ENCODE measurements around the gene PRPF40A. TPM values are rescaled to one million over a fixed set of nuclear protein-coding genes. Genes with fewer than 3 reads are reported as not detected.

Gene PRPF40A
- total RNA-seq, 2 donors from 2014 or later, result 190 to 222 TPM

DNA sequence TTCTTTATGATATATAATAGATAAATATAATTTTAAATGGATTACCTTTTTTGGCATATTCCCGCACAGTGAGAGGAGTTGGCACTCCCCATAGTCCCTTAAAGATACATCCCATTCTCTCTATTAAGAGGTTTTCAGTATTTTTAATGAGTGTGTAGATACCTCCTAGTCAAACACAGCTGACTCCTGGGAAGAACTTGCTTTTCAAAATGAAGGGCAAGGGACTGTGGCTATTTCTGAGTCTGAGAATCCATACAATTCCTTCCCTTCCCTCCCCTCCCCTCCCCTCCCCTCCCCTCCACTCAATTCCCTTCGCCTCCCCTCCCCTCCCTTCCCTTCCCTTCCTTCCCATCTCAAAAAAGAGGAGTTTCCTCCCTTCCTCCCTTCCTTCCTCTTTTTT lies 93.5 kb downstream of the PRPF40A start:
- WGBS, 2 experiments (ENCODE audit: insufficient coverage in 1 of 2, insufficient read length in 1 of 2), result no CpG with 5 or more reads among the region's 2 CpGs

DNA sequence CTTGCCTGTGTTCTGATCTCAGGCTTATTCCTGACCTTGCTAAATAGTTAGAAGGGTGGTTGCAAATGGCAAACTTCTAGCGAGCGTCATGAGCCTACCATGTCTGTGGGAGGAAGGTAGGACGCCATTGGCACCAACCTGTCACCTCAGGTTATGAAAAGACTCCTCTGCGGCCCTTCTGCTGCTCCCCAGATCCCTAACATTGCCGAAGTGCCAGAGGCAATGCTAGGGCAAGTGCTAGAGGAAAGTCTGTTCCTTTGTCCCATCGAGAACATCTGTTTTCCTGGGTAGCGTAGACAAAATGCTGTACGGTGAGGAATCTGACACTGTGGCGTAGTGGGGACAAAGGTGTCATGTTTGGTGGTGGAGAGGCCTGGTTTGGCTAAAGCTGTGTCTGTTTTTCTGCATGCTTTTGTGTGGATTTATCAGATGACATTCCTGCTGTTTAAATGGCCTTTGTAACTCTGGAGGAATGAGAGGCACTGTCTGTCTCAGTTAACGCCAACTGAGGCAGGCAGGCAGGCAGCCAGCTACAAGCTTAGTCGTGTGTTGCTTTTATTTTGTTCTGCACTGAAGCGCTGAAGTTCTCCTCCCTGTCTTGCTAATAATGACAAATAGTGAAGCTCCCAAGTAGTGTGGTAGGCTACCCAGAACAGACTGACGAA lies 94.1 kb downstream of the PRPF40A start:
- Histone ChIP-seq H3K27ac (ENCODE audit: low read depth, low read length) (no peak overlapping the region), H3K4me3 (ENCODE audit: low read length) (no peak overlapping the region), H3K36me3 (ENCODE audit: control insufficient read depth, insufficient read depth, low read length) (peaks cover 64% of the 10 kb centered on the region), H3K4me1 (ENCODE audit: control insufficient read depth, insufficient read depth, low read length) (no peaks in the 10 kb centered on the region), H3K27me3 (ENCODE audit: control insufficient read depth, insufficient read depth, low read length, poor library complexity, severe bottlenecking) (no peaks in the 10 kb centered on the region), H3K9ac (ENCODE audit: extremely low read depth, low read length, poor library complexity, severe bottlenecking) (no peak overlapping the region), H3K9me3 (ENCODE audit: control insufficient read depth, low read length) (no peaks in the 10 kb centered on the region)
- Mint-ChIP-seq H3K27ac (peak overlapping the region; percentile 35), H3K4me1 (peaks cover 3% of the 10 kb centered on the region), H3K9me3 (no peaks in the 10 kb centered on the region), H3K27me3 (ENCODE audit: insufficient read depth) (no peaks in the 10 kb centered on the region), H3K4me3 (no peak overlapping the region), H3K36me3 (ENCODE audit: low read depth) (peaks cover 38% of the 10 kb centered on the region)
- DNase-seq, result no peak
- TF ChIP-seq, protein P1, sequence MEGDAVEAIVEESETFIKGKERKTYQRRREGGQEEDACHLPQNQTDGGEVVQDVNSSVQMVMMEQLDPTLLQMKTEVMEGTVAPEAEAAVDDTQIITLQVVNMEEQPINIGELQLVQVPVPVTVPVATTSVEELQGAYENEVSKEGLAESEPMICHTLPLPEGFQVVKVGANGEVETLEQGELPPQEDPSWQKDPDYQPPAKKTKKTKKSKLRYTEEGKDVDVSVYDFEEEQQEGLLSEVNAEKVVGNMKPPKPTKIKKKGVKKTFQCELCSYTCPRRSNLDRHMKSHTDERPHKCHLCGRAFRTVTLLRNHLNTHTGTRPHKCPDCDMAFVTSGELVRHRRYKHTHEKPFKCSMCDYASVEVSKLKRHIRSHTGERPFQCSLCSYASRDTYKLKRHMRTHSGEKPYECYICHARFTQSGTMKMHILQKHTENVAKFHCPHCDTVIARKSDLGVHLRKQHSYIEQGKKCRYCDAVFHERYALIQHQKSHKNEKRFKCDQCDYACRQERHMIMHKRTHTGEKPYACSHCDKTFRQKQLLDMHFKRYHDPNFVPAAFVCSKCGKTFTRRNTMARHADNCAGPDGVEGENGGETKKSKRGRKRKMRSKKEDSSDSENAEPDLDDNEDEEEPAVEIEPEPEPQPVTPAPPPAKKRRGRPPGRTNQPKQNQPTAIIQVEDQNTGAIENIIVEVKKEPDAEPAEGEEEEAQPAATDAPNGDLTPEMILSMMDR (conservative IDR thresholded peaks at IDR 0.05), result no peak
- WGBS, 2 experiments (ENCODE audit: insufficient coverage in 1 of 2, insufficient read length in 1 of 2), result 78 to 98% methylated on average over 8 to 13 of the region's 13 CpGs

More for the DNA sequence above, 93.5 kb downstream of the PRPF40A start:
- H3K4me1 Mint-ChIP-seq, result peaks cover 3% of the 10 kb centered on the region
- H3K36me3 Mint-ChIP-seq (ENCODE audit: low read depth), result peaks cover 39% of the 10 kb centered on the region
- Histone ChIP-seq H3K27ac (ENCODE audit: low read depth, low read length) (no peak overlapping the region), H3K9me3 (ENCODE audit: control insufficient read depth, low read length) (no peaks in the 10 kb centered on the region), H3K27me3 (ENCODE audit: control insufficient read depth, insufficient read depth, low read length, poor library complexity, severe bottlenecking) (no peaks in the 10 kb centered on the region), H3K4me1 (ENCODE audit: control insufficient read depth, insufficient read depth, low read length) (no peaks in the 10 kb centered on the region), H3K4me3 (ENCODE audit: low read length) (no peak overlapping the region), H3K9ac (ENCODE audit: extremely low read depth, low read length, poor library complexity, severe bottlenecking) (no peak overlapping the region), H3K36me3 (ENCODE audit: control insufficient read depth, insufficient read depth, low read length) (peaks cover 64% of the 10 kb centered on the region)
- no peaks in the 10 kb centered on the region for H3K27me3 Mint-ChIP-seq (ENCODE audit: insufficient read depth)
- H3K9me3 Mint-ChIP-seq, result no peaks in the 10 kb centered on the region
- no peak overlapping the region for H3K27ac Mint-ChIP-seq
- no peak for DNase-seq
- TF ChIP-seq, protein P1 (conservative IDR thresholded peaks at IDR 0.05), result no peak
- H3K4me3 Mint-ChIP-seq, result no peak overlapping the region

DNA sequence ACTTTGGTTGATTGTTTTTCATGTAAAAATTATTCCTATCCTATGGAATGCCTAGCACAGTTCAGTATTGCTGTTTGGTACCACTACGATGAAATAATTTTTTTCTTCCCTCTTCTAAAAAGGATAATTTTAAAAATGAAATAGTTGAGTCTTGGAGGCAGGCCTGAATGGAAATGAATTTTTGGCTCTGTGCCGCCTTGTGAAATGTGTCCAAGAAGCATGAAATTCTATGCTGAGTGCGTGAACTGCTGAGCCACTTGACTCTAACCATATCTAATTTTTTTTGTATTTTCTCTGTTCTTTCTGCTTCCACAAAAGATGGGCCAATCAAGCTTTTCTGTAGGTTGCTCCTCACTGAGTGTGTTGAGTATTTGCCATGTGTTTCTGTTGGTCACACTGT lies 95.0 kb downstream of the PRPF40A start:
- Mint-ChIP-seq H3K4me3 (no peak overlapping the region), H3K27ac (no peak overlapping the region), H3K27me3 (ENCODE audit: insufficient read depth) (no peaks in the 10 kb centered on the region), H3K4me1 (peaks cover 3% of the 10 kb centered on the region), H3K9me3 (no peaks in the 10 kb centered on the region), H3K36me3 (ENCODE audit: low read depth) (peaks cover 35% of the 10 kb centered on the region)
- Histone ChIP-seq H3K4me3 (ENCODE audit: low read length) (no peak overlapping the region), H3K27me3 (ENCODE audit: control insufficient read depth, insufficient read depth, low read length, poor library complexity, severe bottlenecking) (no peaks in the 10 kb centered on the region), H3K4me1 (ENCODE audit: control insufficient read depth, insufficient read depth, low read length) (no peaks in the 10 kb centered on the region), H3K9ac (ENCODE audit: extremely low read depth, low read length, poor library complexity, severe bottlenecking) (no peak overlapping the region), H3K9me3 (ENCODE audit: control insufficient read depth, low read length) (no peaks in the 10 kb centered on the region), H3K36me3 (ENCODE audit: control insufficient read depth, insufficient read depth, low read length) (peaks cover 66% of the 10 kb centered on the region), H3K27ac (ENCODE audit: low read depth, low read length) (no peak overlapping the region)
- WGBS, 2 experiments (ENCODE audit: insufficient coverage in 1 of 2, insufficient read length in 1 of 2), result 97 to 100% methylated on average over 2 to 3 of the region's 3 CpGs
- TF ChIP-seq, protein P1 (conservative IDR thresholded peaks at IDR 0.05), result no peak
- no peak for DNase-seq

Data from endodermal cell (in vitro differentiated cells).